SU-DHL-6 (cell line): ENCODE data around the gene TAT.

ENCODE experiments used
- CTCF ChIP-seq: fragments of 200-600 bp; sonication (generic); IDR thresholded peaks from one replicate; pipeline ENCODE4 v1.5.1; 2017; ENCODE audit warnings: antibody characterized with exemption, mild to moderate bottlenecking, low read length, moderate library complexity; ENCODE audit not compliant: insufficient read depth, poor library complexity, severe bottlenecking
- EZH2phosphoT487 ChIP-seq: fragments of 200-600 bp; sonication (generic), shearing (Covaris generic); conservative IDR thresholded peaks from 2 replicates; pipeline ENCODE4 v1.6.1; 2018; ENCODE audit warnings: mild to moderate bottlenecking, antibody characterized with exemption, low read length, moderate library complexity, mixed read lengths

GRCh38 chr16:71609066-71609465, 32.2 kb upstream of the TAT start:
- TF ChIP-seq CTCF: no peak
- no peak for TF ChIP-seq EZH2phosphoT487
